D341Med (cell line): Measurements from ENCODE around the gene CCDC146.
"Not testable (repeated sequence)": the region's sequence is repeated elsewhere in the genome, so short reads cannot be mapped to it uniquely, and the experiment has no call there.

Experiments
- DNase-seq: peaks from one replicate; pipeline ENCODE4 v3.0.0; 2012; ENCODE audit warnings: low spot score

Gene CCDC146

GRCh38 chr7:77154917-77155464, 32.6 kb downstream of the CCDC146 start:
- DNase-seq: not testable (repeated sequence)

GRCh38 chr7:77155601-77156377, 33.4 kb downstream of the CCDC146 start:
- not testable (repeated sequence) for DNase-seq

- DNase-seq: not testable (repeated sequence)
Measured at GRCh38 chr7:77157034-77157433, 34.6 kb downstream of the CCDC146 start.

GRCh38 chr7:77157446-77157845, 35.0 kb downstream of the CCDC146 start:
- no peak for DNase-seq

- not testable (repeated sequence) for DNase-seq
Measured at GRCh38 chr7:77171073-77171472, 48.7 kb downstream of the CCDC146 start.

- not testable (repeated sequence) for DNase-seq
Measured at GRCh38 chr7:77172437-77173172, 50.2 kb downstream of the CCDC146 start.

GRCh38 chr7:77174418-77174817, 52.0 kb downstream of the CCDC146 start:
- not testable (repeated sequence) for DNase-seq

GRCh38 chr7:77175274-77175800, 52.9 kb downstream of the CCDC146 start:
- not testable (repeated sequence) for DNase-seq

- DNase-seq: not testable (repeated sequence)
Measured at GRCh38 chr7:77177321-77177904, 55.0 kb downstream of the CCDC146 start.

GRCh38 chr7:77178024-77178423, 55.6 kb downstream of the CCDC146 start:
- not testable (repeated sequence) for DNase-seq

- no peak for DNase-seq
Measured at GRCh38 chr7:77181015-77181595, 58.7 kb downstream of the CCDC146 start.

GRCh38 chr7:77181734-77182133, 59.3 kb downstream of the CCDC146 start:
- no peak for DNase-seq

GRCh38 chr7:77182261-77182660, 59.8 kb downstream of the CCDC146 start:
- DNase-seq: no peak

- DNase-seq: no peak
Measured at GRCh38 chr7:77184463-77184862, 62.0 kb downstream of the CCDC146 start.

GRCh38 chr7:77184990-77185389, 62.6 kb downstream of the CCDC146 start:
- no peak for DNase-seq

GRCh38 chr7:77185866-77186265, 63.5 kb downstream of the CCDC146 start:
- DNase-seq: no peak

- no peak for DNase-seq
Measured at GRCh38 chr7:77188731-77189437, 66.5 kb downstream of the CCDC146 start.

GRCh38 chr7:77197141-77197540, 74.7 kb downstream of the CCDC146 start:
- DNase-seq: no peak

- DNase-seq: no peak
Measured at GRCh38 chr7:77199013-77199966, 76.9 kb downstream of the CCDC146 start, which contains the start of gene FGL2. TSS of gene FGL2 (minus strand) at chr7:77199819. CDS start at chr7:77199793, 26 bp downstream.

GRCh38 chr7:77200542-77200941, 78.1 kb downstream of the CCDC146 start:
- DNase-seq: no peak
